Stimulated activated CD4-positive, alpha-beta T cell treated with anti-CD3 and anti-CD28 coated beads, Interleukin-2, amount 100 ng/mL, for 24 hours (primary cell): ENCODE measurements around the gene MVB12A.
A peak's percentile ranks its signal among the peaks of the same experiment; 100 is the strongest.

Experiments
- DNase-seq, 2 donors: peaks; one replicate each; pipeline ENCODE4 v3.0.0-alpha.2; 2020

The MVB12A gene

DNA sequence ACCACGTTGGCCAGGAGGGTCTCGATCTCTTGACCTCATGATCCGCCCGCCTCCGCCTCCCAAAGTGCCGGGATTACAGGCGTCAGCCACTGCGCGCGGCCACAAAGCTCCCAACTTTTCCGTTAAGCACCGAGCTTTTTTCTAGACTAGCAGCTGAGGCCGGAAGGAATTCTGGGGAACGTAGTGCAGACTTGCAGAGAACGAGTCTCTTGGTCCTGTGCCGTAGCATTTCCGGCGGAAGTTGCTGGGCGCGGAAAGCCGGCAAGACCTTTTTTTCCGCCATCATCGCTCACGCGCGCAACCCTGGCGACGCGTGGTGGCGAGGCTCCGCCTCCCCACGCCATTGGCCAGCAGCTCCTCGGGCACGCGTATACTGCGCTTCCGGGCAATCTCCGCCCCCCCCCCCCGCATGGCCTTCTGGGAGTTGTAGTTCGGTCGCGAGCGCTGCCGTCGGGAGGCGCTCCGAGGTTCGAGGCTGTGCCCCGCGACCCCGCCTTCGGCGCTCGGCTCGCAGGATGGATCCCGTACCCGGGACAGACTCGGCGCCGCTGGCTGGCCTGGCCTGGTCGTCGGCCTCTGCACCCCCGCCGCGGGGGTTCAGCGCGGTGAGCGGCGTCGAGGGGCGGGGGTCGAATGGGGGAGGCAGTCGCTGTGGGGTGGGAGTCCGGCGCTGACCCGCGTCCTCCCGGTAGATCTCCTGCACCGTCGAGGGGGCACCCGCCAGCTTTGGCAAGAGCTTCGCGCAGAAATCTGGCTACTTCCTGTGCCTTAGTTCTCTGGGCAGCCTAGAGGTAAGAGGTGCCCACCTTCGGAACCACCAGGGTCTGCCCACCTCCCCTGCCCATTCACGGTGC lies at the start of gene MVB12A:
Gene MVB12A, plus strand, starts transcription at position 427 of the 854 bp plus-strand sequence. Its CDS starts 89 bp downstream, at position 516.
- DNase-seq: peak; percentile 95 to 96

DNA sequence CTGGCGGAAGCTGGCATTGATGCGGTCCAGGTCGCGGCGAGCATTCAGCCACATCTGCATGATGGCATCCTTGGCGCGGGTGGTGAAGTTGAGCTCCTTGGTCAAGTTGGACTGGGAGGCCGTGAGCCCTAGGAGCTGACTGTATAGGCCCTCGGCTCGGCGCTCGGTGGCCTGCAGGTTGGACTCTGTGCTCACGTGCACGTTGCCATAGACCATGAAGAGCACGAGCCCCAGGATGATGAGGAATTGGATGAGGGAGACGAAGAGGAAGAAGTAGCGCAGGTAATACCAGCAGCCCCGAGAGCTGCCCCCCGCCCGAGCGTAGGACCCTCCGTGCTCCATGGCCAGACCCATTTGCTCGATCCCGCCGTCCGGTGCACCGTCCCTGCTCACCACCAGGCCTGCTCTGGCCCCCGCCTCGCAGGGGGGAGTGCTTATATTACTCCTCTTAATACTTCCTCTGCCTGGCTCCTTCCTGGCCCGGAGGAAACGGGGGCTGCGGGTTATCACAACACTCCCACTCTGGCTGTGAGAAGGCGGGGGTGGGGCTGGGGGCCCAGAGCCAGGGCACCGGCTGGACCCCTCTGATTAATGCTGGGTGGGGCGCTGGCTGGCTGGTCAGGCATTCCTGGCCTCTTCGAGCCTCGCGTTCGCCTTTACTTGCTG lies 42.8 kb upstream of the MVB12A start, which contains the start of gene PLVAP:
Gene PLVAP, minus strand, starts transcription at position 408 of the 666 bp plus-strand sequence. Its CDS starts 54 bp downstream, at position 354.
- DNase-seq: no peak

GRCh38 chr19:17378271-17378670 lies 41.6 kb upstream of the MVB12A start:
- DNase-seq: no peak

- DNase-seq: no peak
Observed at GRCh38 chr19:17379221-17379631, 40.6 kb upstream of the MVB12A start.

GRCh38 chr19:17380426-17381138 lies 39.3 kb upstream of the MVB12A start:
- no peak for DNase-seq

DNA sequence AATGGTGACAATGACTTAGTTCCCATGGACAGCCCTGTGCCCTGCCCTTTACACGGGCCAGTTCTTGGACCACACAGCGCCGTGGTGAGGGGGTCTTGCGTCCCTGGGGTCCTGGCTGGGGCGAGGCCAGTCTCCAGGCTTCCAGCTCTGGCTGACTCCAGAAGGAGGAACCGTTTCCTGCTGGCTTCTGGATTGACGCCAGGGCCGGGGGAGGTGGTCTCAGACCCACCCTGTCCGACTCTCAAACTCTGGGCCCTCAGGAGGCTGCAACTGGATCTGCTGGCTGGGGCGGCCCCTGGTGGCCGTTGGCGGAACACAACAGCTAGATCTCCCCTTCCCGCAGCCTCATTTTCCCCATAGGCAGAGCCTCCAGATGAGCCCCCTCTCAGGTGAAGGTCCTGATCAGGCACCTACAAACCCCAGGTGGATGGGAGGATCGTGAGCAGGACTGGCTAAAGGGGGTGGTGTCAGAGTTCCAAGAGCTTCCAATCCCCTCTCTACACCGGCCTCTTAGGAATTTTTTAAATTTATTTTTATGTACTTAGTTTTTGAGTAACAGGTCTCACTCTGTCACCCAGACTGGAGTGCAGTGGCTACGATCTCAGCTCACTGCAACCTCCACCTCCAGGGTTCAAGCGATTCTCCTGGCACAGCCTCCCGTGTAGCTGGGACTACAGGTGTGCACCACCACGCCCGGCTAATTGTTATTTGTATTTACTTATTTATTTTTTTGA lies 33.8 kb upstream of the MVB12A start:
- peak; percentile 76 for DNase-seq

DNA sequence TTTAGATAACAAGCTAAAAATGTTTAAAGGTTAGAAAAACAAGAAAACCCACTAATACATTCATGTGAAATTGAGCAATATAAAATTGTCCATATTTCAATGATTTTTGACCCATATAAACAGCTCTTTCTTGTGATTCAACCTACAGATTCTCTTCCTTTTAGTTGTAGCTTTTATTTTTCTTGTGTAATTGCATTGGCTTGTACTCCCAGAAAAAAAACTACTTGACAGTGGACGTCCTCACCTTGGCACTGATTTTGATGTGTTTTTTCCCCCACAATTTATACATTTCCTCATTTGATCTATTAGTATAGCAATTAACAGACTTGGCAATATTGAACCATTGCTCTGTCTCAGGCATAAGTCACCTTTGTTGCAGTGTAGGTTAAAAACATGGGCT lies 30.6 kb upstream of the MVB12A start:
- DNase-seq: no peak

- no peak for DNase-seq
Observed at GRCh38 chr19:17389957-17390664, 29.7 kb upstream of the MVB12A start.

DNA sequence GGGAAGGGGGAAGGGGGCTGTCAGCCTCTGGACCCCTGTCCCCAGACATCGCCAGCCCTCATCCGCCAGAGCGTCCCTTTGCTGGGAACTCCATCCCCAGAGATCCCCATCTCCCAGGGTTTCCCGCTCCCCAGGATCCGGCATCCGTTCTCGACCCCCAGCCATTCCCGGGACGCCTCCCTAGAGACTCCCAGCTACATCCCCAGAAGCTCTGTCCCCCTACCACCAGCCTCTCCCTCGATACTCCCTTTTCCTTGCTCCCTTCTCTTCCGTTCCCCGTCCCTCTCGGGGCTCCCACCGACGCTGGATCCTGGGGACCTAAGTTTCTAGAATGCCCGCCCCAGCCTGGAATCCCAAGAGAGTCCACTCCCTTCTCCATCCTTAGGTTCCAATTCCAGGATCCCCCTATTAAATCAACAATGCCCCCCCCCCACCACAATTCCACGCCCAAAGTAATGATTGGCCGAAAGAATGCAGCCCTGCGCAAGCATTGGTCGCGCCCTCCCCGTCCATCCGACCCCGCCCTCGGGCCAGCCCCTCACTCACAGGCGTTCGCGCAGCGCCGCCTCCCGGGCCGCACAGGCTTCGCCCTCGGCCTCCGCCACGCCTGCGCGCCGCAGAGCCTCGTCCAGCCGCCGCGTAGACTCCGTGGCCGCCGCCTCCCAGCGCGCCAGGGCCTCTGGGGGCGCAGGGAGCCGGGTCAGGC lies 29.0 kb upstream of the MVB12A start:
- peak; percentile 94 to 95 for DNase-seq

GRCh38 chr19:17391371-17392151 lies 28.3 kb upstream of the MVB12A start:
- no peak for DNase-seq

- no peak for DNase-seq
Observed at GRCh38 chr19:17393002-17393401, 26.8 kb upstream of the MVB12A start.

GRCh38 chr19:17393914-17394313 lies 25.9 kb upstream of the MVB12A start, which contains the start of gene CCDC194:
TSS of gene CCDC194 (minus strand) at chr19:17394196. CDS start at chr19:17394158, 38 bp downstream.
- no peak for DNase-seq

- peak; percentile 83 to 87 for DNase-seq
Observed at GRCh38 chr19:17394891-17395415, 24.9 kb upstream of the MVB12A start.

GRCh38 chr19:17398902-17399527 lies 20.8 kb upstream of the MVB12A start:
- DNase-seq: no peak

DNA sequence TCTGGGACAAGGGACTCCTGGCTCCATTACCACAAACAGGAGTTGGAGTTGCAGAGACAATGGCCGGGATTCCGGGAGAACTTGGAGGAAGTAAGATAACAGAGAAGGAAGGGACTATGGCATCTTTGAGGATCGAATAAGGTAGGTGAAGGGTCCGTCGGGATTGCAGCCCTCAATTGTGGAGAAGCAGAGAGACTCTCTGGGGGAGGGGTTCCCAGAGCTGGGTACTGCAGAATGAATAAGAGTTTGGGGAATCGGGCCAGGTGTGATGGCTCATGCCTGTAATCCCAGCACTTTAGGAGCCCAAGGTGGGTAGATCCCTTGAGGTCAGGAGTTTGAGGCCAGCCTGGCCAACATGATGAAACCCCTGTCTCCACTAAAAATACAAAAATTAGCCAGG lies 18.2 kb upstream of the MVB12A start:
- DNase-seq: no peak

DNA sequence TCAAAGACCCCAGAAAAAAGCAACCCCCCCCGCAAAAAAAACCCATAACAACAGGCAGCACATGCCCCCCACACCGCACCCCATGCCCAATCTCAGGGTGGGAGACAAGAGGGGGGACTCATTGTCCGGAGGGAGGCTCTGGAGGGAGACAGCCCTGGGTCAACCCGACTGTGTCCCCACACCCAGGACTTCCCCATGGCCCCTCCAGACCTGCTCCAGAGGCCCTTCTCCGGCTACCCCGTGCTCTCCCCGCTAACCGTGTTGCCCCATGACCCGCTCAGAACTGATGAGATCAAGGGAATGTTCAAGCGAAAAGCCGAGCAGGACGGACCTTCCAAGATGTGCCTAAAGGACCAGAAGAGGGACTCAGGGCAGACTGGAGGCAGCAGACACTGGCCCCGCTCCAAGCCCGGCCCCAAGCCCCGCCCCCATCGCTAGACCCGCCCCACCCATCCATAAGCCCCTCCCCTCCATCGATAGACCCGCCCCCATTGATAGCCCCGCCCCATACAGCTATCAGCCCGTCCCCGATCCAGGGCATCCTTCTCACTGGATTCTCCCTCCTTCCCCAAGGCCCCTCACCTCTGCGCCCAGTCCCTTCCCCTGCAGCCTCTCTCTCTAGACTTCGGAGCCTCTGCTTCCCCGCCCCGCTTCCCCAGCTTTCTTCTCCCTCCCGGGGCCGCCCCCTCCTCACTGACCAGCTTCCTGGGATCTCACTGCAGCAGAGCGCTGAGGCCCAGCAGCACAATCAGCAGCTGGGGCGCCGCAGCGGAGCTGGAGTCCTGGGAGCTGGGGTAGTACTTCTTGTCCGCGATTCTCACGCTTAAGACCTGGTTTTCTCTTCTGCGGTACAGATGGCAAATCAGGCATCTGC lies 16.6 kb upstream of the MVB12A start:
- DNase-seq: peak; percentile 59

- DNase-seq: peak in 1 of 2 donors; percentile 32
Observed at GRCh38 chr19:17404015-17404414, 15.8 kb upstream of the MVB12A start.

- no peak for DNase-seq
Observed at GRCh38 chr19:17404621-17405249, 15.1 kb upstream of the MVB12A start.
